Measurements from ENCODE around the gene ROR2.

DNA sequence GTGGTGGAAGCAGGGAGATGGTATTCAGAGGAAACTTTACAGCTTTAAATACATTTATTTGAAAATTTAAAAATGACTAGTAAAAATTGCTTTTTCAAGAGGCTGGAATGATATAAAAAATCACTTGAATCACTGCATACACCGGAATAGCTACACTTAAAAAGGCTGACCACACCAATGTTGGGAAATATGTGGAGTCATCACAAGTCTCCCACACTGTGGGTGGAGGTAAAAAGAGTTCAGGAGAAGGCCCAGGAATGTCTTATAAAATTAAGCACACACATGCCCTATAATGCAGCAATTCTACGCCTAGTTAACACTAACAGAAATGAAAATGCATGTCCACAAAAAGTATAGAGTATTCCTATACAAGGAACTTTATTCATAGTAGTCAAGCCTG is 198.1 kb downstream of the ROR2 start:
- TF ChIP-seq CTCF (IDR thresholded peaks at IDR 0.05) (no peak), POLR2A (IDR thresholded peaks at IDR 0.05) (no peak)

All from Peyer's patch (tissue), 4 donors.